ENCODE results near the gene SNX11.

SNX11 gene

DNA sequence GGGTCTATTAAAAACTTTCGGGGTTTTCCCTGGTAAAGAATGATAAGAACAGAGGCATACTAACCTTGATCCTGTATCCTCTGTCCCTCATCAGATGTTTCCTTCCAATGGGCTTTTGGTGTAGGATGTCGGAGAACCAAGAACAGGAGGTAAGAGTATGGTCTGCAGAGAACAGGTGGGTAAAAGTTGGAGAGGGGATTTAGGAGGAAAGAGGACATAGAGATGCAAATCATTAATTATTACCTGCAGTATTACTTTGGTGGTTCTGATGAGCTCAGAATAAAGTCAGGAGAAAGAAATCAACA, 4.3 kb downstream of the SNX11 start:
- no peaks in the 10 kb centered on the region for H3F3A ChIP-seq (ENCODE audit: insufficient read depth, low read length)
- H3K4me3 ChIP-seq (ENCODE audit: low read depth, low read length, poor library complexity, severe bottlenecking), result no peak overlapping the region
- no peaks in the 10 kb centered on the region for H4K20me1 ChIP-seq (ENCODE audit: insufficient read depth, low read length)
- peak overlapping the region; percentile 51 for H3K27ac ChIP-seq (ENCODE audit: low read depth, low read length, poor library complexity, severe bottlenecking)
- H3K9ac ChIP-seq (ENCODE audit: low read length), result no peak overlapping the region
- no peak overlapping the region for H2AFZ ChIP-seq (ENCODE audit: low read length)
- H3K4me1 ChIP-seq (ENCODE audit: insufficient read depth, low read length, severe bottlenecking), result peaks cover 55% of the 10 kb centered on the region
- no peaks in the 10 kb centered on the region for H3K9me3 ChIP-seq (ENCODE audit: low read length)
- H3K4me2 ChIP-seq (ENCODE audit: low read length), result no peak overlapping the region
- no peaks in the 10 kb centered on the region for H3K36me3 ChIP-seq (ENCODE audit: insufficient read depth, low read length)
- TF ChIP-seq EZH2 (IDR thresholded peaks at IDR 0.05; ENCODE audit: borderline replicate concordance, low read length), result no peak
- TF ChIP-seq, protein P1, sequence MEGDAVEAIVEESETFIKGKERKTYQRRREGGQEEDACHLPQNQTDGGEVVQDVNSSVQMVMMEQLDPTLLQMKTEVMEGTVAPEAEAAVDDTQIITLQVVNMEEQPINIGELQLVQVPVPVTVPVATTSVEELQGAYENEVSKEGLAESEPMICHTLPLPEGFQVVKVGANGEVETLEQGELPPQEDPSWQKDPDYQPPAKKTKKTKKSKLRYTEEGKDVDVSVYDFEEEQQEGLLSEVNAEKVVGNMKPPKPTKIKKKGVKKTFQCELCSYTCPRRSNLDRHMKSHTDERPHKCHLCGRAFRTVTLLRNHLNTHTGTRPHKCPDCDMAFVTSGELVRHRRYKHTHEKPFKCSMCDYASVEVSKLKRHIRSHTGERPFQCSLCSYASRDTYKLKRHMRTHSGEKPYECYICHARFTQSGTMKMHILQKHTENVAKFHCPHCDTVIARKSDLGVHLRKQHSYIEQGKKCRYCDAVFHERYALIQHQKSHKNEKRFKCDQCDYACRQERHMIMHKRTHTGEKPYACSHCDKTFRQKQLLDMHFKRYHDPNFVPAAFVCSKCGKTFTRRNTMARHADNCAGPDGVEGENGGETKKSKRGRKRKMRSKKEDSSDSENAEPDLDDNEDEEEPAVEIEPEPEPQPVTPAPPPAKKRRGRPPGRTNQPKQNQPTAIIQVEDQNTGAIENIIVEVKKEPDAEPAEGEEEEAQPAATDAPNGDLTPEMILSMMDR (IDR thresholded peaks at IDR 0.05; ENCODE audit: low read length), result no peak
- no peaks in the 10 kb centered on the region for H3K27me3 ChIP-seq (ENCODE audit: insufficient read depth, low read length)
- peaks cover 4% of the 10 kb centered on the region; the same call in 1 of the 2 replicates for H3K79me2 ChIP-seq (ENCODE audit: insufficient read depth, low read length)
- no peaks in the 10 kb centered on the region for H3K9me2 ChIP-seq (ENCODE audit: low read depth, low read length)

DNA sequence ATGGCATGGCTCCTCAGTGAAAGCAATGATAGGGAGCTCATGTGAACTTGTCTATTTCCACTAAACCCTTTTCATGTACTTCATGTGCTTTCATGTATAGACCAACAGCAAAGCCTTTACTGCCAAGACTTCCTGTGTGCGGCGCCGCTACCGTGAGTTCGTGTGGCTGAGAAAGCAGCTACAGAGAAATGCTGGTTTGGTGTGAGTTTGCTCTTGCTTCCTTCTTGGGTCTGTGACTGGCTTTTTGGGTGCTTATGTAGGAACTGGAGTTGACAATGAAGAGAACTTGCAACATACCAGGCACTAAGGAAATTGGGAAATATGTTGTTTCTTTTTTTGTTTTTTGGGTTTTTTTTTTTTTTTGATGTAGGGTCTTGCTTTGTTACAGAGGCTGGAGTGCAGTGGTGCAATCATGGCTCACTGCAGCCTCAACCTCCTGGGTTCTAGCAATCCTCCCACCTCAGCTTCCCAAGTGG, 5.7 kb downstream of the SNX11 start:
- no peak for TF ChIP-seq EZH2 (IDR thresholded peaks at IDR 0.05; ENCODE audit: borderline replicate concordance, low read length)
- TF ChIP-seq, protein P1 (IDR thresholded peaks at IDR 0.05; ENCODE audit: low read length), result no peak
- Histone ChIP-seq H2AFZ (ENCODE audit: low read length) (no peak overlapping the region), H3K4me3 (ENCODE audit: low read depth, low read length, poor library complexity, severe bottlenecking) (no peak overlapping the region), H3K27me3 (ENCODE audit: insufficient read depth, low read length) (no peaks in the 10 kb centered on the region), H3K27ac (ENCODE audit: low read depth, low read length, poor library complexity, severe bottlenecking) (peak overlapping the region; percentile 77), H3K79me2 (ENCODE audit: insufficient read depth, low read length) (peaks cover 4% of the 10 kb centered on the region; the same call in 1 of the 2 replicates), H3K36me3 (ENCODE audit: insufficient read depth, low read length) (0 out of 2 replicates have a peak, but pooled peaks cover 5% of the 10 kb centered on the region), H3K4me2 (ENCODE audit: low read length) (no peak overlapping the region; the same call in 1 of the 2 replicates), H3K9me2 (ENCODE audit: low read depth, low read length) (no peaks in the 10 kb centered on the region), H3K4me1 (ENCODE audit: insufficient read depth, low read length, severe bottlenecking) (peaks cover 52% of the 10 kb centered on the region), H3F3A (ENCODE audit: insufficient read depth, low read length) (no peaks in the 10 kb centered on the region), H4K20me1 (ENCODE audit: insufficient read depth, low read length) (no peaks in the 10 kb centered on the region), H3K9me3 (ENCODE audit: low read length) (no peaks in the 10 kb centered on the region), H3K9ac (ENCODE audit: low read length) (no peak overlapping the region; the same call in 1 of the 2 replicates)

DNA sequence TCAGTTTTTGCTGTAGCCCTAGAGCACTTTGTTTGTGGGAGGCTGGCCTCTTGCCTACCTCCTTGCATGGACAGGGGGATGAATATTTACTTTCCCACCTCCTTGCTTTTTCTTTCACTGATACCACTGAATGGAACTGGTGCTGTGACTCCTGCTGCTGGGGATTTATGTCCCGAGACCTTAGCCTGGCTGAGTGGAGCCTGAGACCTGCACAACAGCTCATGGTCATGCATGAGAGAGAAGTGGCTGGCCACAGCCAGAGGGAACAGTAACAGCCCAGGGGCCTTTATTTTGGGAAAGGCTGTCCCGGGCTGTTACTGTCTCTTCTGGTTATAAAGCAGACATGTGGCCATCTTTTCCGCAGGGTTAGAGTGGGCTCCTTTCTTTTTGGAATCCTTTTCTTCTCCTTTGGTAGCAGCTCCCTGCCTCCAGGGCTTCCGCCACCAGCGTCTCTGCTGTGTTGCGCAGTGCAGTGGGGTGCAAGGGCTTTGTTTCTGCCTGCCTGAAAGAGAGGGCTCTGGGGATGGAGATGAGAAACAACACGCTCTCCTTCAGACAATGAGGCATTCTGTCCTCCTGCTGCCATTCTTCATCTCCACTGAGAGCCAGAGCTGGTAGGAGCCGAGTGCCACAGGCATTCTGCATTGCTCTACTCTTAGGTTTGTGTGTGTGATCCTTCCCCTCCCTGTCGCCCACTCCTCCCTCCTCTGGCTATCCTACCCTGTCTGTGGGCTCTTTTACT, 14.5 kb downstream of the SNX11 start:
- H3K9me3 ChIP-seq (ENCODE audit: low read length), result no peaks in the 10 kb centered on the region

More for the DNA sequence above, 14.5 kb downstream of the SNX11 start:
- Histone ChIP-seq H3K27me3 (ENCODE audit: insufficient read depth, low read length) (no peaks in the 10 kb centered on the region), H3K9me2 (ENCODE audit: low read depth, low read length) (no peaks in the 10 kb centered on the region), H3K4me3 (ENCODE audit: low read depth, low read length, poor library complexity, severe bottlenecking) (no peak overlapping the region), H3K36me3 (ENCODE audit: insufficient read depth, low read length) (peaks cover 47% of the 10 kb centered on the region), H3K27ac (ENCODE audit: low read depth, low read length, poor library complexity, severe bottlenecking) (no peak overlapping the region), H3K9ac (ENCODE audit: low read length) (no peak overlapping the region), H3K79me2 (ENCODE audit: insufficient read depth, low read length) (no peaks in the 10 kb centered on the region), H2AFZ (ENCODE audit: low read length) (no peak overlapping the region), H3K4me1 (ENCODE audit: insufficient read depth, low read length, severe bottlenecking) (no peaks in the 10 kb centered on the region), H3K4me2 (ENCODE audit: low read length) (no peak overlapping the region), H4K20me1 (ENCODE audit: insufficient read depth, low read length) (no peaks in the 10 kb centered on the region), H3F3A (ENCODE audit: insufficient read depth, low read length) (no peaks in the 10 kb centered on the region)
- TF ChIP-seq, protein P1 (IDR thresholded peaks at IDR 0.05; ENCODE audit: low read length), result no peak
- TF ChIP-seq EZH2 (IDR thresholded peaks at IDR 0.05; ENCODE audit: borderline replicate concordance, low read length), result no peak

Measured in OCI-LY1 (cell line).